VCaP (cell line): ENCODE measurements around the gene BSND.
A peak's percentile ranks its signal among the peaks of the same experiment; 100 is the strongest.

ENCODE experiments used
- H3K27ac ChIP-seq: fragments of 450-650 bp; 2 replicates; pipeline ENCODE4 v1.5.1; 2017
- TF ChIP-seq, protein P1 (sequence below): fragments of 450-650 bp; conservative IDR thresholded peaks from 2 replicates; pipeline ENCODE4 v1.5.1; 2017; ENCODE audit warnings: mild to moderate bottlenecking, moderate library complexity

BSND gene

DNA sequence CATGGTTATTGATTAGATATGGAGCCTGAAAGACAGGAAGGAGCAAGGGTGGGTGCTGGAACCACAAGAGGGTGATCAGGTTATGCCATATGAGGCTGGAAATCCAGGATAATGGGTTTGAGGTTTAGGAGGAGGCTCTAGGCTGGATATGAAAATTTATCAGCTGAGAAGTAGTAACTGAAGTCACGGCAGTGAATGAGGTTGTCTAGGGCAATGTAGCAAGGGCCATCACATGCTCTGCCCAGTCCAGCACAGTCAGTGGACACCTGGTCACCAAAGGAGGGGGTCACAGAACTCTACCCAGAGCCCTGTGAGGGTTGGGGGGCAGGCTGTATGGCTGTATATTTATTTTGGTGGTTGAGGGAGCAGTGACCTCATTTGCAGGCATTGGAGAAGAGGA lies 28.9 kb upstream of the BSND start:
- TF ChIP-seq, protein P1, sequence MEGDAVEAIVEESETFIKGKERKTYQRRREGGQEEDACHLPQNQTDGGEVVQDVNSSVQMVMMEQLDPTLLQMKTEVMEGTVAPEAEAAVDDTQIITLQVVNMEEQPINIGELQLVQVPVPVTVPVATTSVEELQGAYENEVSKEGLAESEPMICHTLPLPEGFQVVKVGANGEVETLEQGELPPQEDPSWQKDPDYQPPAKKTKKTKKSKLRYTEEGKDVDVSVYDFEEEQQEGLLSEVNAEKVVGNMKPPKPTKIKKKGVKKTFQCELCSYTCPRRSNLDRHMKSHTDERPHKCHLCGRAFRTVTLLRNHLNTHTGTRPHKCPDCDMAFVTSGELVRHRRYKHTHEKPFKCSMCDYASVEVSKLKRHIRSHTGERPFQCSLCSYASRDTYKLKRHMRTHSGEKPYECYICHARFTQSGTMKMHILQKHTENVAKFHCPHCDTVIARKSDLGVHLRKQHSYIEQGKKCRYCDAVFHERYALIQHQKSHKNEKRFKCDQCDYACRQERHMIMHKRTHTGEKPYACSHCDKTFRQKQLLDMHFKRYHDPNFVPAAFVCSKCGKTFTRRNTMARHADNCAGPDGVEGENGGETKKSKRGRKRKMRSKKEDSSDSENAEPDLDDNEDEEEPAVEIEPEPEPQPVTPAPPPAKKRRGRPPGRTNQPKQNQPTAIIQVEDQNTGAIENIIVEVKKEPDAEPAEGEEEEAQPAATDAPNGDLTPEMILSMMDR, result no peak
- no peak overlapping the region for H3K27ac ChIP-seq

GRCh38 chr1:54970901-54971300 lies 27.8 kb upstream of the BSND start:
- H3K27ac ChIP-seq, result no peak overlapping the region
- TF ChIP-seq, protein P1, result no peak

- TF ChIP-seq, protein P1, result no peak
- H3K27ac ChIP-seq, result no peak overlapping the region
Measured at GRCh38 chr1:54971317-54971791, 27.4 kb upstream of the BSND start.

- no peak overlapping the region for H3K27ac ChIP-seq
- TF ChIP-seq, protein P1, result no peak
Measured at GRCh38 chr1:54972436-54972835, 26.3 kb upstream of the BSND start.

- TF ChIP-seq, protein P1, result peak; percentile 69
- H3K27ac ChIP-seq, result no peak overlapping the region
Measured at GRCh38 chr1:54973205-54973921, 25.4 kb upstream of the BSND start.

DNA sequence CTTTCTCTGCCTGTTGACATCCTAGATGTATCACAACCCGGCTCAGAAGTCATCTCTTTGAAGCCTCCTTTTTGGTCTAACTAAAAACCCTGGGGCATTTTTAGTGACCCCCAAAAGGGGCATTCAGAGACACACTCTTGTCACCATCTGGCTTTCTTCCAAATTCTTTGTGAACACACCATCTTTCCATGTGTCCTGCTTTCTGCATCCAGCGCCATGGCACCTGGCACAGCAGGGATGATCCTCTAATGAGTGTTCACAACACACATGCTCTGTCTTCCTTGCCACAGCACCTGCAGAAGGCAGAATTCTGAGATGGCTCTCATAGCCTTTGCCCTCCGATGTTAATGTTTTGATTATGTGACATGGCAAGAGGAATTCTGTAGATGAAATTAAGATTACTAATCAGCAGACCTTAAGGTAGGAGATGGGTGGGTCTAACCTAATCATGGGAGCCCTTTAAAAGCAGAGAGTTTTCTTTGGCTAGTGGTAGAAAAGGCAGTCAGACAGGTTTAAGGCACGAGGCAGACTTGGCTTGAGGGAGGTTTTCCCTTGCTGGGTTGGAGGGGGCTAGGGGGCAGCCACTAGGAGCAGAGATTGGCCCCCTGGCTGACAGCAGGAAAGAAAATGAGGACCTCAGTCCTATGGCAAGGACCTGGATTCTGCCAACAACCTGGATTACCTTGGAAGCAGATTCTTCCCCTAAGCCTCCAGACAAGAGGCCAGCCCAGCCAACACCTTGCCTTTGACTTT lies 23.2 kb upstream of the BSND start:
- TF ChIP-seq, protein P1, result no peak
- H3K27ac ChIP-seq, result no peak overlapping the region

- TF ChIP-seq, protein P1, result no peak
Measured at GRCh38 chr1:54976747-54977146, 22.0 kb upstream of the BSND start.

More at GRCh38 chr1:54976747-54977146, 22.0 kb upstream of the BSND start:
- no peak overlapping the region for H3K27ac ChIP-seq
